Thoracic aorta (tissue), 2 donors: Measurements from ENCODE around the gene OLIG3. TPM values are rescaled to one million over a fixed set of nuclear protein-coding genes. Genes with fewer than 3 reads are reported as not detected.

Source experiments
- ATAC-seq: fragments of 150-250 bp; one replicate; pipeline ENCODE4 v1.8.0; 2017; ENCODE audit warnings: low read depth; ENCODE audit not compliant: insufficient number of reproducible peaks, low FRiP score
- DNase-seq: peaks from one replicate; pipeline ENCODE4 v3.0.0-alpha.2; 2020; ENCODE audit warnings: low spot score
- H3K27ac ChIP-seq, 2 donors: fragments of 200-600 bp; sonication (generic); 1 replicate in 1 of 2; 2 replicates in 1 of 2; pipeline ENCODE4 v1.5.1; 2016; ENCODE audit warnings: mild to moderate bottlenecking in 2 of 2, moderate library complexity in 2 of 2
- H3K27me3 ChIP-seq: fragments of 200-600 bp; sonication (generic); replicated peaks from 2 replicates; pipeline ENCODE4 v1.6.0; 2016; ENCODE audit warnings: mild to moderate bottlenecking; ENCODE audit not compliant: insufficient read depth
- H3K36me3 ChIP-seq: fragments of 200-600 bp; sonication (generic); one replicate; pipeline ENCODE4 v1.5.1; 2016
- H3K4me1 ChIP-seq, 2 donors: fragments of 200-600 bp; sonication (generic); 1 replicate in 1 of 2; 2 replicates in 1 of 2; pipeline versions ENCODE4 v1.5.1 to v1.6.0; 2016; ENCODE audit warnings: low read depth in 2 of 2, mild to moderate bottlenecking in 1 of 2; ENCODE audit not compliant: control insufficient read depth in 1 of 2
- H3K4me3 ChIP-seq: fragments of 200-600 bp; sonication (generic); 2 replicates; pipeline ENCODE4 v1.5.1; 2016; ENCODE audit warnings: mild to moderate bottlenecking
- H3K9me3 ChIP-seq: fragments of 200-600 bp; sonication (generic); 2 replicates; pipeline ENCODE4 v1.5.1; 2016
- total RNA-seq, 2 donors: library from RNA; depleted of rRNA; stranded (reverse); fragments of >200 nt; gene quantifications; one replicate each; pipeline versions ENCODE4 v1.1.0 to v1.2.3, GENCODE V29; 2016
- TF ChIP-seq, protein P1 (sequence below): fragments of 200-600 bp; sonication (generic); IDR thresholded peaks from one replicate; pipeline ENCODE4 v1.5.1; 2019; ENCODE audit warnings: antibody characterized with exemption

The OLIG3 gene
- total RNA-seq, 2 donors from 2014 or later: not detected

DNA sequence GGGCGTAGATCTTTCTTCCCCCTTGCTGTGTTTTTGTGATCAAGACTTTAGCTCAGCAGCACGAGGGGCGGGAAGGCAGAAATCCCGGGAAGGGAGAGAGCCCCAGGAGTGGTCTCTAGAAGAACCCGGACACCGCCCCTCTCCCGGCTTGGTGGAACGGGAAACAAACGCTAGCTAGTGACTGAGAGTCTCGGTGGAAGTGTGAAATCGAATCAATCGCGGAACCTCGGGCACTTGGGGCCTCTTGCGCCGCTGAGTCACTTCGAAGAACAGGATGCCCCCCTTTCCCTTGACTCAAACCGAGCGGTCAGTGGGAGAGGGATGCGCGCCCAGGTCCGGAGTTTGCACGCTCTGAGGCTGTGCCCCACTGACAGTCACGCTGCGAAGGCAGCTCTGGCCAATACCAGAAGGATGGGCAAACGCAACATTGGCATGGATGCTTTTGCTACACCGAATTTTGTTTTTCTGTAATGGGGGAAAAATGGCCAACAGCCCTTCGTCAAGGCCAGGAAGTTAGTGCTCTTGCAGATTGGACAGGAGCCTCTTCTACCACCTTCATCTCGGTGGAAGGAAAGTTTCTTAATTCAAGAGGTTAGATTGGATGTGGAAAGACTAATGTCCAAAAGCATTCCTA lies 1.6 kb upstream of the OLIG3 start:
- H3K4me3 ChIP-seq: no peak overlapping the region
- no peaks in the 10 kb centered on the region for H3K9me3 ChIP-seq
- H3K36me3 ChIP-seq: no peaks in the 10 kb centered on the region
- no peak overlapping the region for H3K27ac ChIP-seq
- peaks cover 0 to 47% of the 10 kb centered on the region in 2 donors for H3K4me1 ChIP-seq
- H3K27me3 ChIP-seq: peaks cover 40% of the 10 kb centered on the region
- ATAC-seq (no peak), DNase-seq (no peak)
- TF ChIP-seq, protein P1, sequence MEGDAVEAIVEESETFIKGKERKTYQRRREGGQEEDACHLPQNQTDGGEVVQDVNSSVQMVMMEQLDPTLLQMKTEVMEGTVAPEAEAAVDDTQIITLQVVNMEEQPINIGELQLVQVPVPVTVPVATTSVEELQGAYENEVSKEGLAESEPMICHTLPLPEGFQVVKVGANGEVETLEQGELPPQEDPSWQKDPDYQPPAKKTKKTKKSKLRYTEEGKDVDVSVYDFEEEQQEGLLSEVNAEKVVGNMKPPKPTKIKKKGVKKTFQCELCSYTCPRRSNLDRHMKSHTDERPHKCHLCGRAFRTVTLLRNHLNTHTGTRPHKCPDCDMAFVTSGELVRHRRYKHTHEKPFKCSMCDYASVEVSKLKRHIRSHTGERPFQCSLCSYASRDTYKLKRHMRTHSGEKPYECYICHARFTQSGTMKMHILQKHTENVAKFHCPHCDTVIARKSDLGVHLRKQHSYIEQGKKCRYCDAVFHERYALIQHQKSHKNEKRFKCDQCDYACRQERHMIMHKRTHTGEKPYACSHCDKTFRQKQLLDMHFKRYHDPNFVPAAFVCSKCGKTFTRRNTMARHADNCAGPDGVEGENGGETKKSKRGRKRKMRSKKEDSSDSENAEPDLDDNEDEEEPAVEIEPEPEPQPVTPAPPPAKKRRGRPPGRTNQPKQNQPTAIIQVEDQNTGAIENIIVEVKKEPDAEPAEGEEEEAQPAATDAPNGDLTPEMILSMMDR: no peak

- no peak for ATAC-seq
- H3K4me1 ChIP-seq: peaks cover 0 to 47% of the 10 kb centered on the region in 2 donors
- no peak overlapping the region for H3K27ac ChIP-seq
- no peaks in the 10 kb centered on the region for H3K36me3 ChIP-seq
- no peaks in the 10 kb centered on the region for H3K9me3 ChIP-seq
- peak overlapping the region; percentile 29 for H3K4me3 ChIP-seq
- no peak for DNase-seq
- TF ChIP-seq, protein P1: no peak
- peaks cover 40% of the 10 kb centered on the region for H3K27me3 ChIP-seq
These were observed 951 bp upstream of the OLIG3 start for GRCh38 chr6:137494988-137495702.

DNA sequence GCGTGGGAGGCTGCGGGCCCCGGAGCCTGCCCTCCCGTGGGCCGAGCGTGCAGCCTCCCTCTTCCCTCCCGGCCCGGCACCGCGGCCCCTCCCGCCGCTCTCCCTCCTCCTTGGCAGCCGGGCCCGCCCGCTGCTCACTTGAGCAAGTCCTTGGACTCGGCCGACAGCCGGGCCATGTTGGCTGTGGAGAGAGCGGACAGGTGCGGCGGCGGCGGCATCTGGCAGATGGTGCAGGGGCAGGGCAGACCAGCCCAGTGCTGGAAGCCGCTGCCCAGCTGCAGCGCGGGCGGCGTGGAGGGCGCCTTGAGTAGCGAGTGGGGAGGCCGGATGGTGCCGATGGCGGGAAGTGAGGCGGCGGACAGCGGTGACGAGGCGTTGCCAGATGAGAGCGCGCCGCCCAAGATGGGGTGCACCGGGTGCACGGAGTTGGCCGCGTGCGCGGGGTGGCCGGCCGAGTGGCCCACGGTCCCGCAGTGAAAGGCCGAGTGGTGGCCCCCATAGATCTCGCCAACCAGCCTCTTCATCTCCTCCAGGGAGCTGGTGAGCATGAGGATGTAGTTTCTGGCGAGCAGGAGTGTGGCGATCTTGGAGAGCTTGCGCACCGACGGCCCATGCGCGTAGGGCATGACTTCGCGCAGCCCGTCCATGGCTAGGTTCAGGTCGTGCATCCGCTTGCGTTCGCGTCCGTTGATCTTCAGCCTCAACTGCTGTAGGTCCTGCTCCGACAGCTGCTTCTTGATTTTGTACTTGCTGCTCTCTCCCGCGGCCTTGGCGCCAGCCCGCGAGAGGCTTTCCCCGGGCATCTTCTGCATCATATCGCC lies 766 bp downstream of the OLIG3 start:
- no peaks in the 10 kb centered on the region for H3K36me3 ChIP-seq
- H3K4me3 ChIP-seq: peak overlapping the region; percentile 40
- H3K4me1 ChIP-seq: peaks cover 5 to 55% of the 10 kb centered on the region in 2 donors
- H3K27ac ChIP-seq: peak overlapping the region in 1 of 2 donors; percentile 18
- no peak for ATAC-seq
- no peak for DNase-seq
- no peaks in the 10 kb centered on the region for H3K9me3 ChIP-seq
- TF ChIP-seq, protein P1: no peak
- peaks cover 40% of the 10 kb centered on the region for H3K27me3 ChIP-seq

GRCh38 chr6:137492289-137493217 lies 1.6 kb downstream of the OLIG3 start:
- H3K27me3 ChIP-seq: peaks cover 39% of the 10 kb centered on the region

More at GRCh38 chr6:137492289-137493217, 1.6 kb downstream of the OLIG3 start:
- TF ChIP-seq, protein P1: no peak
- peaks cover 5 to 55% of the 10 kb centered on the region in 2 donors for H3K4me1 ChIP-seq
- H3K9me3 ChIP-seq: no peaks in the 10 kb centered on the region
- H3K36me3 ChIP-seq: no peaks in the 10 kb centered on the region
- H3K27ac ChIP-seq: peak overlapping the region in 1 of 2 donors; percentile 18
- ATAC-seq (no peak), DNase-seq (no peak)
- H3K4me3 ChIP-seq: peak overlapping the region; percentile 40
